RWPE2 (cell line): ENCODE measurements around the gene DBNL.

Experiments used
- ATAC-seq: fragments of 200-7000 bp; cut with Tn5 transposase; 3 replicates; pipeline ENCODE4 v1.9.1; 2021; ENCODE audit warnings: low read depth
- DNase-seq: peaks from one replicate; pipeline ENCODE4 v3.0.0-alpha.2; 2020; ENCODE audit warnings: low spot score
- H3K27ac ChIP-seq: fragments of 450-650 bp; 2 replicates; pipeline ENCODE4 v1.5.1; 2017; ENCODE audit warnings: mild to moderate bottlenecking; ENCODE audit not compliant: poor library complexity, severe bottlenecking
- H3K27me3 ChIP-seq: fragments of 250-450 bp; sonication (Bioruptor Pico); 2 replicates; pipeline ENCODE4 v1.5.1; 2021; ENCODE audit warnings: mild to moderate bottlenecking, moderate library complexity; ENCODE audit not compliant: insufficient read depth, poor library complexity, severe bottlenecking
- H3K36me3 ChIP-seq: fragments of 250-450 bp; sonication (Bioruptor Pico); 2 replicates; pipeline ENCODE4 v1.5.1; 2020; ENCODE audit warnings: low read depth, mild to moderate bottlenecking, moderate library complexity
- H3K4me1 ChIP-seq: fragments of 250-450 bp; sonication (Bioruptor Pico); 2 replicates; pipeline ENCODE4 v1.5.1; 2021; ENCODE audit warnings: mild to moderate bottlenecking, moderate library complexity; ENCODE audit not compliant: insufficient read depth, poor library complexity, severe bottlenecking
- H3K4me3 ChIP-seq: fragments of 250-450 bp; sonication (Bioruptor Pico); 2 replicates; pipeline ENCODE4 v1.5.1; 2021; ENCODE audit warnings: mild to moderate bottlenecking, moderate library complexity; ENCODE audit not compliant: severe bottlenecking
- H3K9me3 ChIP-seq: fragments of 250-450 bp; sonication (Bioruptor Pico); 2 replicates; pipeline ENCODE4 v1.5.1; 2021; ENCODE audit warnings: mild to moderate bottlenecking, moderate library complexity; ENCODE audit not compliant: severe bottlenecking
- CTCF ChIP-seq: fragments of 450-650 bp; IDR thresholded peaks from one replicate; pipeline ENCODE4 v1.5.1; 2017; ENCODE audit warnings: mild to moderate bottlenecking, moderate library complexity; ENCODE audit not compliant: poor library complexity, severe bottlenecking

DBNL gene

GRCh38 chr7:44085546-44085945 is 41.0 kb downstream of the DBNL start:
- H3K9me3 ChIP-seq, result no peaks in the 10 kb centered on the region
- peaks cover 4% of the 10 kb centered on the region; the same call in 1 of the 2 replicates for H3K36me3 ChIP-seq
- no peak overlapping the region for H3K4me3 ChIP-seq
- no peak for ATAC-seq
- DNase-seq, result no peak
- peaks cover 18% of the 10 kb centered on the region for H3K4me1 ChIP-seq
- peak; percentile 31 for TF ChIP-seq CTCF
- H3K27me3 ChIP-seq, result no peaks in the 10 kb centered on the region
- peak overlapping the region; percentile 94 for H3K27ac ChIP-seq

- no peak overlapping the region for H3K4me3 ChIP-seq
- H3K36me3 ChIP-seq, result no peaks in the 10 kb centered on the region
- peaks cover 18% of the 10 kb centered on the region for H3K4me1 ChIP-seq
- no peak for ATAC-seq
- peak overlapping the region; percentile 94 for H3K27ac ChIP-seq
- TF ChIP-seq CTCF, result no peak
- no peaks in the 10 kb centered on the region for H3K27me3 ChIP-seq
- no peak for DNase-seq
- no peaks in the 10 kb centered on the region for H3K9me3 ChIP-seq
Measured at GRCh38 chr7:44086627-44087026, 42.1 kb downstream of the DBNL start.

GRCh38 chr7:44087911-44088838 is 43.7 kb downstream of the DBNL start:
- Histone ChIP-seq H3K9me3 (no peaks in the 10 kb centered on the region), H3K27ac (peak overlapping the region; percentile 94), H3K4me1 (peaks cover 18% of the 10 kb centered on the region), H3K36me3 (no peaks in the 10 kb centered on the region), H3K4me3 (no peak overlapping the region), H3K27me3 (no peaks in the 10 kb centered on the region)
- no peak for TF ChIP-seq CTCF
- ATAC-seq (peak; percentile 81), DNase-seq (no peak)

- DNase-seq (no peak), ATAC-seq (no peak)
- H3K27me3 ChIP-seq, result no peaks in the 10 kb centered on the region
- no peak overlapping the region for H3K27ac ChIP-seq
- H3K4me1 ChIP-seq, result peaks cover 10% of the 10 kb centered on the region
- H3K4me3 ChIP-seq, result no peak overlapping the region
- H3K9me3 ChIP-seq, result no peaks in the 10 kb centered on the region
- no peaks in the 10 kb centered on the region for H3K36me3 ChIP-seq
- TF ChIP-seq CTCF, result no peak
Measured at GRCh38 chr7:44093102-44093641, 48.7 kb downstream of the DBNL start.

- ATAC-seq (no peak), DNase-seq (no peak)
- no peak overlapping the region for H3K4me3 ChIP-seq
- TF ChIP-seq CTCF, result no peak
- H3K27ac ChIP-seq, result no peak overlapping the region
- H3K36me3 ChIP-seq, result no peaks in the 10 kb centered on the region
- no peaks in the 10 kb centered on the region for H3K4me1 ChIP-seq
- H3K9me3 ChIP-seq, result no peaks in the 10 kb centered on the region
- no peaks in the 10 kb centered on the region for H3K27me3 ChIP-seq
Measured at GRCh38 chr7:44094365-44094764, 49.9 kb downstream of the DBNL start.
